Spleen (tissue), 11 donors: ENCODE results near the gene ZNF789. TPM values are rescaled to one million over a fixed set of nuclear protein-coding genes. Genes with fewer than 3 reads are reported as not detected.

ENCODE experiments used
- DNase-seq: peaks from one replicate; pipeline ENCODE4 v3.0.0-alpha.2; 2020
- H3K27ac ChIP-seq, 8 donors: fragments of 200-600 bp; sonication (generic) in 7 of 8; 1 replicate in 4 of 8; 2 replicates in 4 of 8; pipeline versions ENCODE4 v1.5.0 to v1.8.0; 2016 to 2021; ENCODE audit warnings: inconsistent platforms in 4 of 8, mild to moderate bottlenecking in 4 of 8, moderate library complexity in 1 of 8
- H3K27me3 ChIP-seq, 7 donors: fragments of 200-600 bp; sonication (generic) in 6 of 7; replicated peaks in 1 of 7; 1 replicate in 4 of 7; 2 replicates in 3 of 7; pipeline versions ENCODE4 v1.5.0 to v1.8.0; 2016 to 2021; ENCODE audit warnings: inconsistent platforms in 3 of 7, mild to moderate bottlenecking in 1 of 7
- H3K36me3 ChIP-seq, 6 donors: fragments of 200-600 bp; sonication (generic) in 5 of 6; 1 replicate in 4 of 6; 2 replicates in 2 of 6; pipeline versions ENCODE4 v1.5.0 to v1.8.0; 2016 to 2021; ENCODE audit warnings: inconsistent platforms in 2 of 6
- H3K4me1 ChIP-seq, 6 donors: fragments of 200-600 bp; sonication (generic) in 5 of 6; 1 replicate in 3 of 6; 2 replicates in 3 of 6; pipeline versions ENCODE4 v1.5.0 to v1.8.0; 2016 to 2021; ENCODE audit warnings: inconsistent platforms in 3 of 6
- H3K4me3 ChIP-seq, 8 donors: fragments of 200-600 bp; sonication (generic) in 7 of 8; 1 replicate in 4 of 8; 2 replicates in 4 of 8; pipeline versions ENCODE4 v1.5.0 to v1.8.0; 2016 to 2021; ENCODE audit warnings: inconsistent platforms in 4 of 8, mild to moderate bottlenecking in 4 of 8, moderate library complexity in 2 of 8
- H3K9me3 ChIP-seq, 8 donors: fragments of 200-600 bp; sonication (generic) in 7 of 8; 1 replicate in 4 of 8; 2 replicates in 4 of 8; pipeline versions ENCODE4 v1.5.0 to v1.8.0; 2016 to 2021; ENCODE audit warnings: inconsistent platforms in 4 of 8
- POLR2A ChIP-seq, 3 donors: fragments of 450-650 bp; IDR thresholded peaks; one replicate each; pipeline ENCODE4 v1.5.1; 2017; ENCODE audit warnings: antibody characterized with exemption in 3 of 3, mild to moderate bottlenecking in 1 of 3
- POLR2AphosphoS5 ChIP-seq, 3 donors: sonication (generic); formaldehyde crosslinking; IDR thresholded peaks; one replicate each; pipeline ENCODE4 v1.5.1; 2017; ENCODE audit warnings: antibody characterized with exemption in 3 of 3
- WGBS, 5 donors: extraction: QIAGEN DNeasy Blood & Tissue Kit in 3 of 5; methylation state at CpG; one replicate each; pipeline versions ENCODE4 v1.1.5 to v1.1.7; 2013 to 2018; 5-methylcytosine and 5-hydroxymethylcytosine counted together
- intact Hi-C: fragments of 100-400 bp; cut with DNase I; formaldehyde crosslinking; loops from one replicate; pipeline ENCODE4 v1.15.0; 2023; ENCODE audit warnings: low total_unique reads
- polyA plus RNA-seq, 3 donors: library from polyadenylated mRNA; stranded (reverse); fragments of 200-250 nt; gene quantifications; one replicate each; pipeline ENCODE4 v1.2.1, GENCODE V29; 2013
- total RNA-seq, 7 donors: library from RNA; depleted of rRNA in 3 of 7; stranded (reverse); fragments of >200 nt in 3 of 7; fragmentation: NEBNext Ultra II Directional in 4 of 7; extraction: Animal tissue kit (Norgen Biotek cat#: 25700) in 4 of 7; gene quantifications; one replicate each; pipeline versions ENCODE4 v1.1.0 to v1.2.1, GENCODE V29; 2016 to 2021
- TF ChIP-seq, protein P1 (sequence below), 11 experiments: fragments of 200-600 bp in 7 of 11; fragments of 450-650 bp in 4 of 11; sonication (generic) in 4 of 11; IDR thresholded peaks in 8 of 11; conservative IDR thresholded peaks in 3 of 11; 1 replicate in 7 of 11; 2 replicates in 4 of 11; pipeline versions ENCODE4 v1.4.0 to v1.8.0; 2016 to 2021; ENCODE audit warnings: antibody characterized with exemption in 11 of 11, inconsistent platforms in 4 of 11, mild to moderate bottlenecking in 1 of 11
- donor health status: healthy with polysubstance abuse.
- donor health status: DM: no; HTN: no; CAD: no; lungs with moderate emphysema.
- donor health status: DM: no; HTN: no; CAD: no.
- donor health status: Bipolar disorder and iron deficiency.
- donor health status: healthy.
- donor health status: DM: no; HTN: no; CAD: no.
- donor health status: DM: yes; HTN: yes; CAD: no.

The ZNF789 gene
- total and polyA plus RNA-seq, 10 donors = 8.9 to 22.5 (median 13.6) TPM

DNA sequence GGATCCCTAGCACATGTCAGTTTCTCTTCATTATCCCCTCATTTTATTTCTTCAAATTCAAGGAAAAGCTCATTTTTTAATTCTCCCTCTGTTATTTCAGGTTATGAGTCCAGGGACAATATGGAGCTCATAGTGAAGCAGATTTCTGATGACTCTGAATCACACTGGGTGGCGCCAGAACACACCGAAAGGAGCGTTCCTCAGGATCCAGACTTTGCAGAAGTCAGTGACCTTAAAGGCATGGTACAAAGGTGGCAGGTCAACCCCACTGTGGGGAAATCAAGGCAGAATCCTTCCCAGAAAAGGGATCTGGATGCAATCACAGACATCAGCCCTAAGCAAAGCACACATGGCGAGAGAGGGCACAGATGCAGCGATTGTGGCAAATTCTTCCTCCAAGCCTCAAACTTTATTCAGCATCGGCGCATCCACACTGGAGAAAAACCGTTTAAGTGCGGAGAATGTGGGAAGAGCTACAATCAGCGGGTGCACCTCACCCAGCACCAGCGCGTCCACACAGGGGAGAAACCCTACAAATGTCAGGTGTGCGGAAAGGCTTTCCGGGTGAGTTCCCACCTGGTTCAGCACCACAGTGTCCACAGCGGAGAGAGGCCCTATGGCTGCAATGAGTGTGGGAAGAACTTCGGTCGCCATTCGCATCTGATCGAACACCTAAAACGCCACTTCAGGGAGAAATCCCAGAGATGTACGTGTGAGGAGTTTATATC lies 53.2 kb downstream of the ZNF789 start:
- Histone ChIP-seq H3K36me3 (peaks cover 0 to 99% (median 60%) of the 10 kb centered on the region in 6 donors), H3K4me3 (no peak overlapping the region)
- no peak for DNase-seq

DNA sequence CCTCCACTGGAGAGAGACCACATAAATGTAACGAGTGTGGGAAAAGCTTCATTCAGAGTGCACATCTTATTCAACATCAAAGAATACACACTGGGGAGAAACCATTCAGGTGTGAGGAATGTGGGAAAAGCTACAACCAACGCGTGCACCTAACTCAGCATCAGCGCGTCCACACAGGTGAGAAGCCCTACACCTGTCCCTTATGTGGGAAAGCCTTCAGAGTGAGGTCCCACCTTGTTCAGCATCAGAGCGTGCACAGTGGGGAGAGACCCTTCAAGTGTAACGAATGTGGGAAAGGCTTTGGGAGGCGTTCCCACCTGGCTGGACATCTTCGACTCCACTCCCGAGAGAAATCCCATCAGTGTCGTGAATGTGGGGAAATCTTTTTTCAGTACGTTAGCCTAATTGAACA lies 58.7 kb downstream of the ZNF789 start:
- H3K4me3 ChIP-seq = peak overlapping the region in 1 of 8 donors; percentile 35
- H3K27ac ChIP-seq = no peak overlapping the region
- no peak for TF ChIP-seq POLR2A (IDR thresholded peaks at IDR 0.05)
- intact Hi-C loops = no loop called here
- H3K36me3 ChIP-seq = peaks cover 0 to 77% (median 60%) of the 10 kb centered on the region in 6 donors
- no peak for DNase-seq
- WGBS, 5 donors = 96 to 99% (median 98%) methylated on average over 12 of the region's 12 CpGs
- peaks cover 19 to 90% (median 74%) of the 10 kb centered on the region in 8 donors for H3K9me3 ChIP-seq
- H3K4me1 ChIP-seq = no peaks in the 10 kb centered on the region
- H3K27me3 ChIP-seq = no peaks in the 10 kb centered on the region

More for the DNA sequence above, 53.2 kb downstream of the ZNF789 start:
- TF ChIP-seq, protein P1, sequence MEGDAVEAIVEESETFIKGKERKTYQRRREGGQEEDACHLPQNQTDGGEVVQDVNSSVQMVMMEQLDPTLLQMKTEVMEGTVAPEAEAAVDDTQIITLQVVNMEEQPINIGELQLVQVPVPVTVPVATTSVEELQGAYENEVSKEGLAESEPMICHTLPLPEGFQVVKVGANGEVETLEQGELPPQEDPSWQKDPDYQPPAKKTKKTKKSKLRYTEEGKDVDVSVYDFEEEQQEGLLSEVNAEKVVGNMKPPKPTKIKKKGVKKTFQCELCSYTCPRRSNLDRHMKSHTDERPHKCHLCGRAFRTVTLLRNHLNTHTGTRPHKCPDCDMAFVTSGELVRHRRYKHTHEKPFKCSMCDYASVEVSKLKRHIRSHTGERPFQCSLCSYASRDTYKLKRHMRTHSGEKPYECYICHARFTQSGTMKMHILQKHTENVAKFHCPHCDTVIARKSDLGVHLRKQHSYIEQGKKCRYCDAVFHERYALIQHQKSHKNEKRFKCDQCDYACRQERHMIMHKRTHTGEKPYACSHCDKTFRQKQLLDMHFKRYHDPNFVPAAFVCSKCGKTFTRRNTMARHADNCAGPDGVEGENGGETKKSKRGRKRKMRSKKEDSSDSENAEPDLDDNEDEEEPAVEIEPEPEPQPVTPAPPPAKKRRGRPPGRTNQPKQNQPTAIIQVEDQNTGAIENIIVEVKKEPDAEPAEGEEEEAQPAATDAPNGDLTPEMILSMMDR (IDR thresholded peaks at IDR 0.05 in 8 of 11, conservative IDR thresholded peaks at IDR 0.05 in 3 of 11) = no peak
- intact Hi-C loops = no loop called here
- no peaks in the 10 kb centered on the region for H3K4me1 ChIP-seq
- 94 to 97% (median 96%) methylated on average over 21 of the region's 21 CpGs for WGBS, 5 donors
- no peak overlapping the region for H3K27ac ChIP-seq
- H3K9me3 ChIP-seq = peaks cover 2 to 35% (median 25%) of the 10 kb centered on the region in 8 donors
- no peaks in the 10 kb centered on the region for H3K27me3 ChIP-seq

DNA sequence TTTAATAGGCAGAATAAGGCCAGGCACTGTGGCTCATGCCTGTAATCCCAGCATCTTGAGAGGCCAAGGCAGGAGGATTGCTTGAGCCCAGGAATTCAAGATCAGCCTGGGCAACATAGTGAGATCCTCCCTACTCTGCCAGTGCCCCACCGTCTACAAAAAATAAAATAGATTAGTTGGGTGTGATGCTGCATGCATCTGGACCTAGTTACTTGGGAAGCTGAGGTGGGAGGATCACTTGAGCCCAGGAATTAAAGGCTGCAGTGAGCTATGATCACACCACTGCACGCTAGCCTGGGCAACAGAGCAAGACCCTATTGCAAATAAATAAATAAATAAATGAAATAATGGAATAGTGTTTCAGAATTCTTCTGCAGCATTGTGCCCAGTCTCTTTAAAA lies 63.0 kb downstream of the ZNF789 start:
- peaks cover 0 to 34% (median 22%) of the 10 kb centered on the region in 6 donors for H3K36me3 ChIP-seq
- intact Hi-C loops = no loop called here
- H3K9me3 ChIP-seq = peaks cover 19 to 100% (median 87%) of the 10 kb centered on the region in 8 donors
- TF ChIP-seq, protein P1 (IDR thresholded peaks at IDR 0.05 in 8 of 11, conservative IDR thresholded peaks at IDR 0.05 in 3 of 11) = no peak
- TF ChIP-seq POLR2AphosphoS5 (IDR thresholded peaks at IDR 0.05) (no peak), POLR2A (IDR thresholded peaks at IDR 0.05) (no peak)
- no peak overlapping the region for H3K4me3 ChIP-seq
- WGBS, 5 donors = 94 to 98% (median 95%) methylated on average over 2 of the region's 2 CpGs
- no peaks in the 10 kb centered on the region for H3K4me1 ChIP-seq
- no peaks in the 10 kb centered on the region for H3K27me3 ChIP-seq
- no peak overlapping the region for H3K27ac ChIP-seq
- no peak for DNase-seq

Other genes with a start within 250 kb of the ZNF789 start
- gene MYH16, start 200.1 kb upstream of the ZNF789 start, total RNA-seq = not detected
- gene MYH16, start 200.1 kb upstream of the ZNF789 start, polyA plus RNA-seq = not detected
- gene ARPC1A, start 147.0 kb upstream of the ZNF789 start, total RNA-seq = 100 to 1,000 TPM in 2 of 7 donors, 10 to 100 TPM in 5; 64.5 to 105 (median 91.6) TPM
- 100 to 1,000 TPM in 1 of 3 donors, 10 to 100 TPM in 2; 65.5 to 124 (median 71.7) TPM for gene ARPC1A, start 147.0 kb upstream of the ZNF789 start, polyA plus RNA-seq
- gene ARPC1B, start 98.2 kb upstream of the ZNF789 start, total RNA-seq = 100 to 1,000 TPM; 302 to 758 (median 363) TPM
- gene ARPC1B, start 98.2 kb upstream of the ZNF789 start, polyA plus RNA-seq = 100 to 1,000 TPM; 348 to 537 (median 472) TPM
- 10 to 100 TPM; 28.1 to 57.2 (median 52.8) TPM for gene PDAP1, start 64.3 kb upstream of the ZNF789 start, total RNA-seq
- gene PDAP1, start 64.3 kb upstream of the ZNF789 start, polyA plus RNA-seq = 100 to 1,000 TPM in 2 of 3 donors, 10 to 100 TPM in 1; 83.4 to 117 (median 108) TPM
- gene BUD31, start 63.9 kb upstream of the ZNF789 start, total RNA-seq = 10 to 100 TPM; 48.4 to 72.7 (median 65.7) TPM
- 100 to 1,000 TPM in 2 of 3 donors, 10 to 100 TPM in 1; 98.7 to 124 (median 112) TPM for gene BUD31, start 63.9 kb upstream of the ZNF789 start, polyA plus RNA-seq
- gene PTCD1, start 34.1 kb upstream of the ZNF789 start, total RNA-seq = 10 to 100 TPM in 1 of 7 donors, 1 to 10 TPM in 6; 4.0 to 17.5 (median 7.5) TPM
- 1 to 10 TPM; 2.1 to 4.4 (median 3.2) TPM for gene PTCD1, start 34.1 kb upstream of the ZNF789 start, polyA plus RNA-seq
- gene CPSF4, start 33.9 kb upstream of the ZNF789 start, total RNA-seq = 10 to 100 TPM; 29.9 to 40.3 (median 35.1) TPM
- gene CPSF4, start 33.9 kb upstream of the ZNF789 start, polyA plus RNA-seq = 10 to 100 TPM; 28.7 to 49.6 (median 46.7) TPM
- gene ATP5MF, start 6.7 kb upstream of the ZNF789 start, total RNA-seq = 100 to 1,000 TPM; 129 to 348 (median 166) TPM
- gene ATP5MF, start 6.7 kb upstream of the ZNF789 start, polyA plus RNA-seq = 100 to 1,000 TPM; 689 to 920 (median 827) TPM
- 10 to 100 TPM; 46.3 to 96.2 (median 52.0) TPM for gene ZNF394, start 27.4 kb downstream of the ZNF789 start, total RNA-seq
- 10 to 100 TPM; 25.8 to 37.5 (median 32.3) TPM for gene ZNF394, start 27.4 kb downstream of the ZNF789 start, polyA plus RNA-seq
- gene ZKSCAN5, start 31.8 kb downstream of the ZNF789 start, total RNA-seq = 10 to 100 TPM in 3 of 7 donors, 1 to 10 TPM in 4; 7.5 to 12.2 (median 9.2) TPM
- 1 to 10 TPM; 2.9 to 3.6 (median 3.0) TPM for gene ZKSCAN5, start 31.8 kb downstream of the ZNF789 start, polyA plus RNA-seq
- gene FAM200A, start 79.2 kb downstream of the ZNF789 start, total RNA-seq = 1 to 10 TPM; 5.3 to 9.2 (median 6.1) TPM
- 1 to 10 TPM; 4.9 to 5.5 (median 5.0) TPM for gene FAM200A, start 79.2 kb downstream of the ZNF789 start, polyA plus RNA-seq
- 100 to 1,000 TPM in 3 of 7 donors, 10 to 100 TPM in 4; 70.9 to 176 (median 98.2) TPM for gene ZNF655, start 85.8 kb downstream of the ZNF789 start, total RNA-seq
- gene ZNF655, start 85.8 kb downstream of the ZNF789 start, polyA plus RNA-seq = 10 to 100 TPM; 34.5 to 56.1 (median 49.8) TPM
- 1 to 10 TPM in 2 of 7 donors, under 1 TPM in 3, not detected in 2; 0.43 to 1.4 (median 0.77) TPM for gene TMEM225B, start 125.4 kb downstream of the ZNF789 start, total RNA-seq
- gene TMEM225B, start 125.4 kb downstream of the ZNF789 start, polyA plus RNA-seq = 1 to 10 TPM in 2 of 3 donors, under 1 TPM in 1; 0.91 to 1.6 (median 1.3) TPM
- 10 to 100 TPM; 18.7 to 30.8 (median 26.4) TPM for gene ZSCAN25, start 144.1 kb downstream of the ZNF789 start, total RNA-seq
- gene ZSCAN25, start 144.1 kb downstream of the ZNF789 start, polyA plus RNA-seq = 1 to 10 TPM; 3.8 to 7.2 (median 4.2) TPM
- gene CYP3A5, start 207.1 kb downstream of the ZNF789 start, total RNA-seq = not detected
- gene CYP3A5, start 207.1 kb downstream of the ZNF789 start, polyA plus RNA-seq = under 1 TPM in 2 of 3 donors, not detected in 1; 0.09 to 0.10 TPM